ENCODE results near the gene FGFR4.

DNA sequence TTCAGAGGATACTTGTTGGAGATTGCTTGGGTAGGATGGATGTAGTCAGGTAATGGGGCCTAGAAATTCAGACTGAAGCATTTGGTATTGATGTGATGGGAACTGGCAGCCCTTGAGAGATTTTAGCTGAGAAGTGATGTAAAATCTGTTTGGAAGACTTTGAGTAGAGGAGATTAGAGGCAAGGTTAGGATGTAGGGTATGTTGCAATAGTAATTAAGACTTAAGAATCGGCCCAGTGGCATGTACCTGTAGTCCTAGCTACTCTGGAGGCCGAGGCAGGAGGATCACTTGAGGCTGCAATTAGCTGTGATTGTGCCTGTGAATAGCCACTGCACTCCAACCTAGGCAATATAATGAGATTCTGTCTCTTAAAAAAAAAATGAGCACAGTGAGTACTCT, 53.6 kb downstream of the FGFR4 start:
- TF ChIP-seq, protein P1, sequence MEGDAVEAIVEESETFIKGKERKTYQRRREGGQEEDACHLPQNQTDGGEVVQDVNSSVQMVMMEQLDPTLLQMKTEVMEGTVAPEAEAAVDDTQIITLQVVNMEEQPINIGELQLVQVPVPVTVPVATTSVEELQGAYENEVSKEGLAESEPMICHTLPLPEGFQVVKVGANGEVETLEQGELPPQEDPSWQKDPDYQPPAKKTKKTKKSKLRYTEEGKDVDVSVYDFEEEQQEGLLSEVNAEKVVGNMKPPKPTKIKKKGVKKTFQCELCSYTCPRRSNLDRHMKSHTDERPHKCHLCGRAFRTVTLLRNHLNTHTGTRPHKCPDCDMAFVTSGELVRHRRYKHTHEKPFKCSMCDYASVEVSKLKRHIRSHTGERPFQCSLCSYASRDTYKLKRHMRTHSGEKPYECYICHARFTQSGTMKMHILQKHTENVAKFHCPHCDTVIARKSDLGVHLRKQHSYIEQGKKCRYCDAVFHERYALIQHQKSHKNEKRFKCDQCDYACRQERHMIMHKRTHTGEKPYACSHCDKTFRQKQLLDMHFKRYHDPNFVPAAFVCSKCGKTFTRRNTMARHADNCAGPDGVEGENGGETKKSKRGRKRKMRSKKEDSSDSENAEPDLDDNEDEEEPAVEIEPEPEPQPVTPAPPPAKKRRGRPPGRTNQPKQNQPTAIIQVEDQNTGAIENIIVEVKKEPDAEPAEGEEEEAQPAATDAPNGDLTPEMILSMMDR (IDR thresholded peaks at IDR 0.05), result no peak
- TF ChIP-seq POLR2A (IDR thresholded peaks at IDR 0.05), result no peak

Measured in lower leg skin (tissue), 3 donors.